ENCODE measurements around the gene TRIM40. TPM values are rescaled to one million over a fixed set of nuclear protein-coding genes. Genes with fewer than 3 reads are reported as not detected.

Gene TRIM40
- total RNA-seq, 1 donor from 2014 or later = not detected

DNA sequence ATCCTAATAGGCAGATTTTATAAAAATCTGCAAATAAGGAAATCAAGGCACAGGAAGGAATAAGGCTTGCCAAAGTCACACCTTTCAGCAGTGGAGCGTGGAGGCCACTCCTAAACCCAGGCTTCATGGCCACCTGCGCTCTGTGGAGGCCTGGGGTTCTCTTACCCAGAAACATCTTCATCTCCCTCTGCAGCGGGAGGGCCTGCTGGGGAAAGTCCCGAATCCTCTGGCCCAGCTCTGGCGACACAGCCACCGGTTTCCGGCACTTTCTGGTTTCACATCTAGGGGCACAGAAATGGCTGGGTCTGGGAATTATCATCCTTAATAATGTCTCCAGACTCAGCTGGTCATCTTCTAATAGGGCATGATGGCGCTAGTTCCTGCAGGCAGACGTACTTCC lies 20.8 kb downstream of the TRIM40 start:
- no peaks in the 10 kb centered on the region for H3K9me3 Mint-ChIP-seq
- DNase-seq (ENCODE audit: low read depth, low spot score) = no peak
- no peak overlapping the region for H3K27ac Mint-ChIP-seq (ENCODE audit: unreplicated experiment)
- H3K36me3 Mint-ChIP-seq (ENCODE audit: low read depth) = no peaks in the 10 kb centered on the region
- no peak overlapping the region for H3K4me3 Mint-ChIP-seq
- TF ChIP-seq, protein P1, sequence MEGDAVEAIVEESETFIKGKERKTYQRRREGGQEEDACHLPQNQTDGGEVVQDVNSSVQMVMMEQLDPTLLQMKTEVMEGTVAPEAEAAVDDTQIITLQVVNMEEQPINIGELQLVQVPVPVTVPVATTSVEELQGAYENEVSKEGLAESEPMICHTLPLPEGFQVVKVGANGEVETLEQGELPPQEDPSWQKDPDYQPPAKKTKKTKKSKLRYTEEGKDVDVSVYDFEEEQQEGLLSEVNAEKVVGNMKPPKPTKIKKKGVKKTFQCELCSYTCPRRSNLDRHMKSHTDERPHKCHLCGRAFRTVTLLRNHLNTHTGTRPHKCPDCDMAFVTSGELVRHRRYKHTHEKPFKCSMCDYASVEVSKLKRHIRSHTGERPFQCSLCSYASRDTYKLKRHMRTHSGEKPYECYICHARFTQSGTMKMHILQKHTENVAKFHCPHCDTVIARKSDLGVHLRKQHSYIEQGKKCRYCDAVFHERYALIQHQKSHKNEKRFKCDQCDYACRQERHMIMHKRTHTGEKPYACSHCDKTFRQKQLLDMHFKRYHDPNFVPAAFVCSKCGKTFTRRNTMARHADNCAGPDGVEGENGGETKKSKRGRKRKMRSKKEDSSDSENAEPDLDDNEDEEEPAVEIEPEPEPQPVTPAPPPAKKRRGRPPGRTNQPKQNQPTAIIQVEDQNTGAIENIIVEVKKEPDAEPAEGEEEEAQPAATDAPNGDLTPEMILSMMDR (conservative IDR thresholded peaks at IDR 0.05) = no peak
- no peaks in the 10 kb centered on the region for H3K4me1 Mint-ChIP-seq
- H3K27me3 Mint-ChIP-seq (ENCODE audit: low read depth) = peaks cover 78% of the 10 kb centered on the region

DNA sequence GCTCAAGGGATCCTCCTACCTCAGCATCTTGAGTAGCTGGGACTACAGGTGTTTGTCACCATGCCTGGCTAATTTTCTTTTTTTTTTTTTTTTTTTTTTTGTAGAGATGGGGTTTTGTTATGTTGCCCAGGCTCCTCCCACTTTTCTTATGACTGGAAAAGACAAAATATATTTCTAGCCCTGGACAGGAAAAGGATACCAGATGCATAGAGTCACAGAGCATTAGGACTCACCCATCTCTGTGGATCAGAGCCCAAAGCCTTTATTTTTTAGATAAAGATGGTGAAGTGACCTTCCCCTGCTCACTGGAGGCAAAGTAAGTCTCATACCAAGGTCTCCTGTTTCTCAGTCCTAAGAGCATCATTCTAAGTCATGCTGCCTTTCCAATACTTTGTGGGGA lies 21.6 kb downstream of the TRIM40 start:
- H3K27ac Mint-ChIP-seq (ENCODE audit: unreplicated experiment) = no peak overlapping the region
- no peak overlapping the region for H3K4me3 Mint-ChIP-seq
- TF ChIP-seq, protein P1 (conservative IDR thresholded peaks at IDR 0.05) = no peak
- H3K9me3 Mint-ChIP-seq = no peaks in the 10 kb centered on the region
- H3K4me1 Mint-ChIP-seq = no peaks in the 10 kb centered on the region
- H3K36me3 Mint-ChIP-seq (ENCODE audit: low read depth) = no peaks in the 10 kb centered on the region
- H3K27me3 Mint-ChIP-seq (ENCODE audit: low read depth) = peaks cover 77% of the 10 kb centered on the region
- no peak for DNase-seq (ENCODE audit: low read depth, low spot score)

DNA sequence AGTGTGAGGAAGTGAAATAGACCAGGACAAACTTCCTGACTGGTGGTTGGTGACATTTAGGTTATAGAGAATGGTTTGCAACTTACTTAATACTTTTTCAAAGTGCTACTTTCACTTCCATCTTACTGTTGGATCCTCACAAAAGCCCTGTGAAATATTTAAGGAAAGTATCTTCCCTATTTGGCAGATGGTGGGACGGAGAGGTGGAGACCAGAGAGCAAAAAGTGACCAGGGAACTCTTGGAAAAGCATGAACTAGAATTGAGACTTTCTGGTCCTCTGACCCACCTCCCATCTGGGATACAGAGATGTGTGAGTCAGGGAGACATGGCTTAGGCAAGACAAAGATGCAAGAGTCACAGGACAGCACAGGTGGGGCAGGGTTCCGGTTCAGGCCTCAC lies 22.1 kb downstream of the TRIM40 start:
- no peak for DNase-seq (ENCODE audit: low read depth, low spot score)
- TF ChIP-seq, protein P1 (conservative IDR thresholded peaks at IDR 0.05) = no peak
- H3K9me3 Mint-ChIP-seq = no peaks in the 10 kb centered on the region
- peaks cover 73% of the 10 kb centered on the region for H3K27me3 Mint-ChIP-seq (ENCODE audit: low read depth)
- H3K4me1 Mint-ChIP-seq = no peaks in the 10 kb centered on the region
- H3K27ac Mint-ChIP-seq (ENCODE audit: unreplicated experiment) = no peak overlapping the region
- H3K36me3 Mint-ChIP-seq (ENCODE audit: low read depth) = no peaks in the 10 kb centered on the region
- no peak overlapping the region for H3K4me3 Mint-ChIP-seq

DNA sequence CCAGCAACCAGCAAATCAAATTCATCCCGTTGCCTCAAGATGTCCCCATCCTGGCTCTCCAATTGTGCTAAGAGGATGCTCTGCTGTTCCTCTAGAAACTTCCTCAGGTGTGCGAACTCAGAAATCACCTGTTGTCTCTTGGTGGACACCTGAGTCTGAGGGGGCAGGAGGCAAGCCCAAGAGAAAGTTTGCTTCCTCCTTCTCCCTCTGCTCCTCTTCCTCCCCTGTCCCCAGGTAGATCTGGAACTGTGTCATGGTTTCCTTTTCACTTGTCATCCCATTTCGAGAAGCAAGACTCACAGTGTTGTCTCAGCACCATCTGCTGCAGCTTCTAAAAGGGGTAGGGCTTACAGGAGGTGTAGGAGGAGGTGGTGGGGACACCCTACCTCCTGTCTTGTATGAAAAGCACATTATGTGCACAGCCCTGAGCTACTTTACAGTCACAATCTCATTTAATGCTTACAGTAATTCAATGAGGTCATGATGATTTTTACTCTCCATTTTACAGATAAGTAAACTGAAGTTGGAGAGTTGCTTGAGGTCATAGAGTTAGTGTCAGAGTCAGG lies 22.6 kb downstream of the TRIM40 start:
- H3K9me3 Mint-ChIP-seq = no peaks in the 10 kb centered on the region
- peaks cover 67% of the 10 kb centered on the region for H3K27me3 Mint-ChIP-seq (ENCODE audit: low read depth)
- no peaks in the 10 kb centered on the region for H3K36me3 Mint-ChIP-seq (ENCODE audit: low read depth)
- no peak for DNase-seq (ENCODE audit: low read depth, low spot score)
- H3K27ac Mint-ChIP-seq (ENCODE audit: unreplicated experiment) = no peak overlapping the region
- no peak overlapping the region for H3K4me3 Mint-ChIP-seq
- TF ChIP-seq, protein P1 (conservative IDR thresholded peaks at IDR 0.05) = no peak
- H3K4me1 Mint-ChIP-seq = no peaks in the 10 kb centered on the region

GRCh38 chr6:30160008-30160784 lies 24.3 kb downstream of the TRIM40 start:
- Mint-ChIP-seq H3K4me1 (no peaks in the 10 kb centered on the region), H3K27ac (ENCODE audit: unreplicated experiment) (no peak overlapping the region), H3K36me3 (ENCODE audit: low read depth) (no peaks in the 10 kb centered on the region), H3K9me3 (no peaks in the 10 kb centered on the region), H3K27me3 (ENCODE audit: low read depth) (peaks cover 68% of the 10 kb centered on the region), H3K4me3 (no peak overlapping the region)
- TF ChIP-seq, protein P1 (conservative IDR thresholded peaks at IDR 0.05) = no peak
- no peak for DNase-seq (ENCODE audit: low read depth, low spot score)
